8988T (cell line): ENCODE measurements around the gene RTL10.

Experiments
- DNase-seq: peaks from one replicate; pipeline ENCODE4 v3.0.0; 2011

The RTL10 gene, protein sequence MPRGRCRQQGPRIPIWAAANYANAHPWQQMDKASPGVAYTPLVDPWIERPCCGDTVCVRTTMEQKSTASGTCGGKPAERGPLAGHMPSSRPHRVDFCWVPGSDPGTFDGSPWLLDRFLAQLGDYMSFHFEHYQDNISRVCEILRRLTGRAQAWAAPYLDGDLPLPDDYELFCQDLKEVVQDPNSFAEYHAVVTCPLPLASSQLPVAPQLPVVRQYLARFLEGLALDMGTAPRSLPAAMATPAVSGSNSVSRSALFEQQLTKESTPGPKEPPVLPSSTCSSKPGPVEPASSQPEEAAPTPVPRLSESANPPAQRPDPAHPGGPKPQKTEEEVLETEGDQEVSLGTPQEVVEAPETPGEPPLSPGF

GRCh38 chr22:19854778-19855503 lies at the start of gene RTL10, which contains the start of gene GNB1L:
Gene RTL10 (minus strand): TSS chr22:19854874. CDS start chr22:19852261, 2,613 bp downstream.
Gene GNB1L (minus strand): TSS chr22:19854874. CDS start chr22:19821355, 33,519 bp downstream.
- peak; percentile 78 for DNase-seq

- DNase-seq: no peak
Observed at GRCh38 chr22:19904174-19904856, 49.6 kb upstream of the RTL10 start.

- peak; percentile 1 for DNase-seq
Observed at GRCh38 chr22:19903513-19903912, 48.8 kb upstream of the RTL10 start.

DNA sequence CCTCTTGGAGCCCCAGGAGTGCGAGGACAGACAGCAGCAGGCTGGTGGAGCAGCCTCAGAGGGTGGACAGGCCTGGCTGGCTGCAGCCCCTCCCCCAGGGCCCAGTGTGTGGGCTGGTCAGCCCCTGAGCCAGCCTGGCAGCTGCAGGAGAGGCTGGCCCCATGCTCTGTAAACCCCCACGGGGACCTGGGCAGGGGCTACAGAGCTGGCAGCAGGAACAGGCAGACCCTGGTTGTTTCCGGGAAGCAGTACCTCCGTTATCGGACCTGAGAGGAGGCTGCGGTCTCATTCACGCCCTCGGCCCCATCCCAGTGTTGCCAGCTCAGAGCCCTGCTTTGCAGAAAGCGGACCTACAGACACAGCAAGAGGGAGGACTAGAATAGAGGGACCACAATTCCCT lies 48.4 kb upstream of the RTL10 start:
- peak; percentile 5 for DNase-seq

GRCh38 chr22:19902245-19902715 lies 47.6 kb upstream of the RTL10 start:
- DNase-seq: no peak

- no peak for DNase-seq
Observed at GRCh38 chr22:19901577-19902244, 47.0 kb upstream of the RTL10 start.

DNA sequence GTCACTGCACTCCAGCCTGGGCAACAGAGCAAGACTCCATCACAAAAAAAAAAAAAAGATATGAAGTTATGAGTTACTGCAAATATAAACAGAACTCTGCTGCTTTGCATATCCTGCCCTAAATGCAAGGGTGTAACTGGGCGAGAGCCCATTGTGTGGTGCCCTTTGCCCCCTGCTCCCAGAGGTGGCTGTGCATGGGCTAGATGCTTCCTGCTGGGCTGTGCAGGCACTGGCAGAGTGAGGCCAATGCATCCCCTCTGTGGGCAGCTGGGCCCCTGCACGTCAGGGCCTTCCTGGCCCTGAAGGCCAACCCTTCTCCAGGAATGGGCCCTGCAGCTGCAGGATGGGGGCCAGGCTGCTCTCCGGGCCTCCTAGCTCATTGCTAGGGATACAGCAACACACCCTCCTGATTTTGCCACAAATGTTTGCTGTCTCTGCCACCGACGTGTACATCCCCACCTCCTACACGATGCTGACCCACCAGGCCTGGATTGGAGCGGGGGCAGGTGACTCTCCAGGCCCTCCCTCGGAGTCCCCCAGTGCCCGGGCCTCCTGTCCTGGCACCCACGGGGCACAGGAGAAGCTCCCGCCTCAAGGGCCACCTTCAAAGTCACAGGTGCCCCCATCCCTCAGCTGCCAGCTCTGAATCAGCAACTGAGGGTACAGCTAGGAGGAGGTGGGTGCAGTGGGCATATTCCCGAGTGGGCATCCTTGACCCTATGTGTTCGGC lies 46.2 kb upstream of the RTL10 start:
- no peak for DNase-seq

DNA sequence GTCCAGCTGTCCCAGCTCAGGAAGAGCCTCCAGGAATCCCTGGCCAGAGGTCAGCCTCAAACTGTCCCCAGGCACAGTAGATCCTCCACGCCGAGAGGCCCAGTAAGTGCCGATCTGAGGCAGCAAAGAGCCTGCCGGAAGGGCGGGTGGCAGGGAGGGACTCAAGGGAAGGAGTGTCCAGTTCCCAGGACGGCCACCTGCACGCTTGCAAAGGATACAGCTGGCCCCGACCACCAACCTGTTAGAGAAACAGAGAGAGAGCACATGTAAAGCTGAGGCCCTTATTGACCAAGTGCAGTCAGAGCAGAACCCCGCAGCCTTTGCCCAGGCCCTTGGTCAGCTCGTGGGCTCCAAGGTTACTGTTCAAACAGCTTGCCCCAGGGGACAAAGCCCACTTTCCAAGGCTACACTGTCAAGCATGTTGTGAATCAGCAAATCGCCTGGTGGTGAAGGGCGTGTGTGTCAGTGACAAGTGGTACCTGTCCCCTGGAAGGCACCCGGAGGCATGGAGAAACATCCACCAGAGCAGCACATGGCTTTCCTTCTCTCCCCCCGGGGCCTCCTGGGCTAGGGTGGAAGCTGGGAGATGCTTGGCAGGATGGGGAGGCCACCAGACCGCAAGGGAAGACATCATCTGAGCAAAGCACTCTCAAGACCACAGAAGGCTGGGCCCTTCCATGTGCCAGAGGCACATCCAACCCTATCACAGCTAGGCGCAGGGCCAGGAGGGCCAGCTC lies 44.3 kb upstream of the RTL10 start:
- DNase-seq: no peak

DNA sequence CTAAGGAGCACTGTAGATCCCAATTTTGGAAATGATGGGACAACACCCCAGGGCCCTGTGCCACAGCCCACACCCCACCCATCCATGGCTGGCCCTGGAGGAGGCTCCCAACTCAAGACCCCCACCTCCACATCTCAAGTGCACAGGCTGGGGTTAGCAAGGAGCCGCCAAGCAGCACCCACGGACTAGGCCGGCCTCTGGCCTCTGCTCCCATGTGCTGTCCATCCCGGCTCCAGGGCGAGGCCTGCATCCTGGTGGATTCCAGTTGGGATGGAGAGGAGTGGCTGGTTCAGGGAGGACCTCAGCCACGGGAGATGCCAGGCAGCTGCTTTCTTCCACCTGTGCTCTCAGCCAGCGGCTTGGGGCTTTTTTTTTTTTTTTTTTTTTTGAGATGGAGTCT lies 43.5 kb upstream of the RTL10 start:
- DNase-seq: no peak

GRCh38 chr22:19897726-19898125 lies 43.1 kb upstream of the RTL10 start:
- no peak for DNase-seq

DNA sequence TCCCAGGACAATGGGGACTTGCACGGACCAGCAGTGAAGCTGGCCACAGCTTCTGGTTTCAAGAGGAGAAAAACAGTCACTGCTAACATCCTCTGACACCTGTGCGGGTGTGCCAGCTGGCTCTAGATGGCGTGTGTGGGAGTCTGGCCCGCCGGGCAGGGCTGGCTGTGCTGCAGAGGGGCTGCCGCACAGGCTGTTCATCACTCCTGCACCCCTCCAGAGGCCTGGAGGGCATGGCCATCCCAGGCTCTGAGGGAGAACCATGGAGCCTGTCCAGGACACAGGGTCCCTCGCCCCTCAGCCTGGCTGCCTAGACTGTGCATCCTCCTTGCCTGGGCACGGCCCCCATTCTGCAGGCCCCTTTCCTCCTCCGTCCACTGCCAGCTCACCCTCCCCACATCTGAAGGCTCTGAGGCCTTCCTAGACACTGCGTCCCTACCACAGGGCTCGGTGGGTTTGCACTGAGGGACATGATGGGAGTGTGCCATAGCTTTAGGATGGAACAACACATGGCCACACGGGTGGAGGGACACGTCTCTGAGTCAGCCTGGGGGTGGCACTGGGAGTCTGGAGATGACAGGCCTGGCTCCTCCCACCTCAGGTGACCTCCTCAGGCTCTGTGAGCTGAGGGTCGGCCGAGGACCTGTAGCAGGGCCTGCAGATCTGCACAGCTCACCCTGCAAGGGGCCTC lies 42.1 kb upstream of the RTL10 start:
- DNase-seq: no peak

DNA sequence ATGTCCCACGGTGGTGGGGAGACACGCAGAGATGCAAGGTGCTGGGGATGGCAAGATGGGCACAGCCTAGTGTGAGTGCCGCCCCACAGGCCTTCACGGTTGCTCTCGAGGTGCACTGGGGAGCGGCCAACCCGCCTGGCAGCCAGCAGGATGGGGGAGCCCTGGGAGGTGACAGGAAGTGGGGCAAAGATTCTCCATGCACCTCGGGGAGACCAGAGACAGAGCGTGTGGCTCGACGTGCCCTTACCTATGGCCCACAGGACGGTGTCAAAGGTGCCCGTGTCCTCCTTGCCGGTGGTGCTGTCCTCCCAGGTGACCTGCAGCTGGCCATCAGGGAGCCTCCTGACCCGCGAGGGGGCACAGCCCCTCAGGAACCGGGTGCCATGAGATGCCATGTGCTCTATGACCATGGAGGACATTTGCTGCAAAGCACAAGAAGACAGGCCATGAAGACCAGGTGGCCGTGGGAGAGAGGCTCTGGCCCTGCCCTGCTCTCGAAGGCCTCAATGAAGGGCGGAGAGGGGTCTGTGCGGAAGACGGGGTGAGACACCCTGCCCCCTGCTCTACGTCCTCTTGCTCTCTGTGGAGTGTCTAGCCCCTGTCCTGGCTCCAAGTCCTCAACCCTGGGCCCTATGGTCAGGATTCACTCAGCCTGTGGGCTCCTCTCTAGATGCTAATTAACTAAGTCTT lies 40.6 kb upstream of the RTL10 start:
- no peak for DNase-seq

- no peak for DNase-seq
Observed at GRCh38 chr22:19893363-19893762, 38.7 kb upstream of the RTL10 start.

DNA sequence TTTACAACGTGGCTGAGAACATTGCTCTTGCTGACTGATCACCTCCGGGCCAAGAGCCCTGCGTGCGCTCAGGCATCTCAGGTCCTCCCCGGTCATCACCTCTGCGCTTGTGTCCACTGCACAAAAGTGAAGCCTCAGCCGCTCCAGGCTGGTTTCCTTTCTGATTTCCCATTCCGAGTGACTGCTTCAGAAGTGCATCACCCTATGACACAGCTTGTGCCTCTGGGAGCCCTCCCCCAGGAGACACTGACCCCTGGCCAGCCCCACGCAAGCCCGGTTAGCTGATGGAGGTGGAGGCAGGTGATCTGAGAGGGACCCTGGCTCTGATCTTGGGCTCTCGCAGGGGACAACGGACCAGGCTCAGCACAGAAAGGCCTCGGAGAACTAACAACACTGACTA lies 38.3 kb upstream of the RTL10 start:
- no peak for DNase-seq

DNA sequence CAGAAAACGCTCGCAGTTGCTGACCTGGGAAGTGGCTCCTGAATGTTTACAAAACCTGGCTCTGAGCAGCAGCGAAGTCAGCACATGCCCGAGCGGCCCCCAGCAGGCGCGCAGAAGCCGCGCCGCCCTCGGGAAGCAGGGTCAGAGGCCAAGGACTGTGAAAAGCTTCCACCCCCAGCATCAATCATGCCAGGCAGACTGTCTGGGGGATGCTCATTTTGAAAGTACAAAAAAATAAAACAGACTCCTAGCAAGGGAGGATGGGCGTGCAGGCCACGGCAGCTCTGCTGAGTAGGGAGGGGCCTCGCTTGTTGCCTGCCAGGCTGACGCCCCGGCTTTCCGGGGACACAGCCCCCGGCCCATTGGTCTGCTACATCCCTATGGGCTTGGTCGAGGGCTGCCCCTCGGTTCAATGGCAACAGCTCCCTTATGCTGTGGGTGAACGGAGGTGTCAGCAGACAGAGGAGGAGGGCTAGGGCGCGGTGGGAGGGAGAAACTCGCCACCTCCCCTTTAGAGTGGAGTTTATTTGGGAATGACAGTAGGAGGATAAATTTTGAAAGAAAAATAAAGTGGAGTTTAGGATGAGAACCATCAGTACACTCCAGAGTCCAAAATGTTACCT lies 37.7 kb upstream of the RTL10 start:
- DNase-seq: no peak

GRCh38 chr22:19891317-19892256 lies 36.9 kb upstream of the RTL10 start:
- DNase-seq: peak; percentile 76

GRCh38 chr22:19890502-19891316 lies 36.0 kb upstream of the RTL10 start:
- DNase-seq: no peak

- no peak for DNase-seq
Observed at GRCh38 chr22:19889951-19890350, 35.3 kb upstream of the RTL10 start.
